ENCODE results near the gene RBFOX2. TPM values are rescaled to one million over a fixed set of nuclear protein-coding genes. Genes with fewer than 3 reads are reported as not detected.

RBFOX2 gene
- total RNA-seq, 4 donors from 2014 or later, result 39.4 to 80.0 (median 52.9) TPM

DNA sequence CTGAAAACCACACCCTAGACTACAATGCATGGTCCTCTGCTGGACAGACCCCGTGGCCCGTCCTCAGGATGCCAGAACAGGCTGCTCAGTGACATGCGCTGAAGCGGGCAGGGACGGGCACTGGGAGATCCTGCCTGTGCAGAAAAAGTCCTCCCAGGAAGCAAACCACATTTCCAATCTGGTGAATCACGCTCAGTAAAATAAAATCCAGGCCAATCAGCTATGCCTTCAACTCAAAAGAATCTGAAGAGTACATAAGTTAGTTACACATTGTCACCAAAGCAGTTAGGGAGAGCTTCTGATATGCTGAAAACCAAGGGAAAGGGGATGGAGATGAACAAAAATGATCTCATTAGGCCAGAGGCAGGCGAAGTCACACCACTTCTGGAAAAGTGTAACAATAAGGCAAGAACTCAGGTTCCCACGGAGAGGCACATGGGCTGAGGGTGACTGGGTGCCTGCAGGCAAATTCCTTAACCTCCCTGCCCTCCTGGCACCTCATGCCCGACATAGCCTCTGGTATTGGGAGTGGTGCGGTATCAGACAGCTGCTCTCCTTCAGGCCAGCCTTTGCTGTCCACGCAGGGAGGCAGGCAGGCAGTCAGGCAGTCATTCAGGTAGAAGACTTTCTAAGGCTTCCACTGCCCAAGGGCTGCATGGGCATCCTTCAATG lies 244.5 kb downstream of the RBFOX2 start:
- Histone ChIP-seq H3K27me3 (no peaks in the 10 kb centered on the region), H3K27ac (no peak overlapping the region), H3K4me3 (no peak overlapping the region), H3K36me3 (peaks cover 0 to 5% (median 0%) of the 10 kb centered on the region in 3 donors), H3K9me3 (no peaks in the 10 kb centered on the region), H3K4me1 (no peaks in the 10 kb centered on the region)
- TF ChIP-seq POLR2A (IDR thresholded peaks at IDR 0.05), result no peak
- TF ChIP-seq, protein P1, sequence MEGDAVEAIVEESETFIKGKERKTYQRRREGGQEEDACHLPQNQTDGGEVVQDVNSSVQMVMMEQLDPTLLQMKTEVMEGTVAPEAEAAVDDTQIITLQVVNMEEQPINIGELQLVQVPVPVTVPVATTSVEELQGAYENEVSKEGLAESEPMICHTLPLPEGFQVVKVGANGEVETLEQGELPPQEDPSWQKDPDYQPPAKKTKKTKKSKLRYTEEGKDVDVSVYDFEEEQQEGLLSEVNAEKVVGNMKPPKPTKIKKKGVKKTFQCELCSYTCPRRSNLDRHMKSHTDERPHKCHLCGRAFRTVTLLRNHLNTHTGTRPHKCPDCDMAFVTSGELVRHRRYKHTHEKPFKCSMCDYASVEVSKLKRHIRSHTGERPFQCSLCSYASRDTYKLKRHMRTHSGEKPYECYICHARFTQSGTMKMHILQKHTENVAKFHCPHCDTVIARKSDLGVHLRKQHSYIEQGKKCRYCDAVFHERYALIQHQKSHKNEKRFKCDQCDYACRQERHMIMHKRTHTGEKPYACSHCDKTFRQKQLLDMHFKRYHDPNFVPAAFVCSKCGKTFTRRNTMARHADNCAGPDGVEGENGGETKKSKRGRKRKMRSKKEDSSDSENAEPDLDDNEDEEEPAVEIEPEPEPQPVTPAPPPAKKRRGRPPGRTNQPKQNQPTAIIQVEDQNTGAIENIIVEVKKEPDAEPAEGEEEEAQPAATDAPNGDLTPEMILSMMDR (IDR thresholded peaks at IDR 0.05), result no peak
- no peak for DNase-seq

DNA sequence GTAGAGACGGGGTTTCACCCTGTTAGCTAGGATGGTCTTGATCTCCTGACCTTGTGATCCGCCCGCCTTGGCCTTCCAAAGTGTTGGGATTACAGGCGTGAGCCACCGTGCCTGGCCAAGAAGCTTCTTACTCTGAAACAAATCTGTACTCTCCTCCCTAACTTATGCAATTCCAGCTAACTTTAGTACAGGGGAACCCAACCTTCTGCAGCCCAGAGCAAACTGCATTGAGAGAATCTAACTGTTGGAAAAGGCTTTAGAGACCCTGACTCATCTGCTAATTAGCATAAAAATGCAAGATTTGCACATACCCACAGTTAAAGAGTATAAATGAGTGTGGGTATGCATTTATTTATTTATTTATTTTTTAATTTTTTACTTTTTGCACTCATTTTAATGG lies 246.1 kb downstream of the RBFOX2 start:
- H3K4me3 ChIP-seq, result no peak overlapping the region
- no peak for DNase-seq
- no peaks in the 10 kb centered on the region for H3K4me1 ChIP-seq
- H3K27me3 ChIP-seq, result no peaks in the 10 kb centered on the region
- H3K27ac ChIP-seq, result no peak overlapping the region
- H3K36me3 ChIP-seq, result peaks cover 0 to 5% (median 0%) of the 10 kb centered on the region in 3 donors
- no peaks in the 10 kb centered on the region for H3K9me3 ChIP-seq
- TF ChIP-seq POLR2A (IDR thresholded peaks at IDR 0.05), result no peak
- TF ChIP-seq, protein P1 (IDR thresholded peaks at IDR 0.05), result no peak

DNA sequence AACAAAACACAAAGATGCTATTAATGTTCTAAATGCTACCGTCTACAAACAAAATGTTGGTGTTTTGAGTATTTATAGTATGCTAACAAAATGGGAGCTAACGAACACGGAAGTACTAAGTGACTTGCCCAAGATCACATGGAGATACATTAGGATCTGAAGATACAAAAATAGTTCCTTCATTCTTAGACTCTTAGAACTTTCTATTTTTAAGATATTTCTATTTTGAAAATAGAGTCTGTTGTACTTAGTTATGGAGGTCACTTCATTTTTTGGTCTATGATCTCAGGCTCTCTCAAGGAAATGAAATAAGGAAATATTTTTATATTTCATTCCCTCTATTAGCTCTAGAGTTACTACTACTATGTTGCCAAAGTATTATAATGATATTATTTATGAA lies 246.7 kb downstream of the RBFOX2 start:
- Histone ChIP-seq H3K36me3 (peaks cover 0 to 5% (median 0%) of the 10 kb centered on the region in 3 donors), H3K27ac (no peak overlapping the region), H3K4me3 (no peak overlapping the region), H3K9me3 (no peaks in the 10 kb centered on the region), H3K4me1 (no peaks in the 10 kb centered on the region), H3K27me3 (no peaks in the 10 kb centered on the region)
- no peak for DNase-seq
- no peak for TF ChIP-seq POLR2A (IDR thresholded peaks at IDR 0.05)
- TF ChIP-seq, protein P1 (IDR thresholded peaks at IDR 0.05), result no peak

DNA sequence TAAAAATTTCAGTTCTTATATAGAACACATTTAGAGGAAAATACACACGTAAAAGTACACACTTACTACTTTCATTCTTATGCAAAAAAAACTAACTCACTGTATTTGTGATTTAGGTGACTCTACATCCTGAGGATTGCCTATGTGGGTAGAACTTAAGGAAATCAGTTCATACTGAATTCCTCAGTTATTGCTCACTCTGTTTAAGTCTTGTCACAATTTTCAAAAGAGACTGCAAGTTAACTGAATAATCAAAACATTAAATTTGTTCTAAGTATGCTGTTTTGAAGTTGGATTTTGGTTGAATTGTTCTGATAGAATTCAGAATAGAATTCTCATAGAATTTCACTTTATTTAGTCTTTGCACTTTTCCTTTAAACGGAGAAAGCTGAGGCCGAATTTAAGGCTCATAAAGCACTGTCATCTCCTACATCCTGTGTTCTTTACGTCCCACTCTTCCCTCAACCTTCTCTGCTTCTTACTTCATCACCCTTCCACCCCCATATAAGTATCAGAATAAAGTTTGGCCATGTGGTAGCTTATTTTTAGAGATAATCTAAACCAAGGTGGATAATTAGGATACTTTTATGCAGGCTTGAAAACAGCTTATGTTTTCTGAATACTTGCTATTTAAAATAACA lies 251.2 kb downstream of the RBFOX2 start:
- Histone ChIP-seq H3K4me1 (no peaks in the 10 kb centered on the region), H3K36me3 (peaks cover 0 to 5% (median 0%) of the 10 kb centered on the region in 3 donors), H3K27ac (no peak overlapping the region), H3K27me3 (no peaks in the 10 kb centered on the region), H3K9me3 (no peaks in the 10 kb centered on the region), H3K4me3 (no peak overlapping the region)
- no peak for DNase-seq
- TF ChIP-seq, protein P1 (IDR thresholded peaks at IDR 0.05), result no peak
- no peak for TF ChIP-seq POLR2A (IDR thresholded peaks at IDR 0.05)

DNA sequence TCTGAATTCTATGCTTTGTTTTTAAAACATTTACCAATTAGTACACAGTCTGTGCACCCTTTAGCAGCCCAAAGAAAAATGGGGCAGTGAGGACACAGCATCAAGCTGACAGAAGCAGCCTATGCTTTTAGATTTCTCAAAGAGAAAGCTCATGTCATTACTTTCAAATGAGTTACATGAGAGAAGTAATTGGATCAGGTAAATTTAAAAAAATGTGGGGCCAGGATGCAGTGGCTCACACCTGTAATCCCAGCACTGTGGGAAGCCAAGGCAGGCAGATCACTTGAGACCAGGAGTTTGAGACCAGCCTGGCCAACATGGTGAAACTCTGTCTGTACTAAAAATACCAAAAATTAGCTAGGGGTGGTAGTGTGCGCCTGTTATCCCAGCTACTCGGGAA lies 253.3 kb downstream of the RBFOX2 start:
- no peak overlapping the region for H3K27ac ChIP-seq
- no peaks in the 10 kb centered on the region for H3K4me1 ChIP-seq
- H3K4me3 ChIP-seq, result no peak overlapping the region
- TF ChIP-seq POLR2A (IDR thresholded peaks at IDR 0.05), result no peak
- TF ChIP-seq, protein P1 (IDR thresholded peaks at IDR 0.05), result no peak
- no peaks in the 10 kb centered on the region for H3K36me3 ChIP-seq
- no peaks in the 10 kb centered on the region for H3K9me3 ChIP-seq
- no peaks in the 10 kb centered on the region for H3K27me3 ChIP-seq
- DNase-seq, result no peak

Data from Peyer's patch (tissue), 4 donors.